GM18499 (cell line): ENCODE results near the gene SFSWAP.
"Not testable (repeated sequence)": the region's sequence is repeated elsewhere in the genome, so short reads cannot be mapped to it uniquely, and the experiment has no call there.

Source experiments
- ATAC-seq: cut with Tn5 transposase; IDR thresholded peaks from one replicate; pipeline ENCODE4 v1.9.1; 2021; ENCODE audit warnings: moderate number of reproducible peaks; ENCODE audit not compliant: insufficient read depth, unreplicated experiment

Gene SFSWAP

DNA sequence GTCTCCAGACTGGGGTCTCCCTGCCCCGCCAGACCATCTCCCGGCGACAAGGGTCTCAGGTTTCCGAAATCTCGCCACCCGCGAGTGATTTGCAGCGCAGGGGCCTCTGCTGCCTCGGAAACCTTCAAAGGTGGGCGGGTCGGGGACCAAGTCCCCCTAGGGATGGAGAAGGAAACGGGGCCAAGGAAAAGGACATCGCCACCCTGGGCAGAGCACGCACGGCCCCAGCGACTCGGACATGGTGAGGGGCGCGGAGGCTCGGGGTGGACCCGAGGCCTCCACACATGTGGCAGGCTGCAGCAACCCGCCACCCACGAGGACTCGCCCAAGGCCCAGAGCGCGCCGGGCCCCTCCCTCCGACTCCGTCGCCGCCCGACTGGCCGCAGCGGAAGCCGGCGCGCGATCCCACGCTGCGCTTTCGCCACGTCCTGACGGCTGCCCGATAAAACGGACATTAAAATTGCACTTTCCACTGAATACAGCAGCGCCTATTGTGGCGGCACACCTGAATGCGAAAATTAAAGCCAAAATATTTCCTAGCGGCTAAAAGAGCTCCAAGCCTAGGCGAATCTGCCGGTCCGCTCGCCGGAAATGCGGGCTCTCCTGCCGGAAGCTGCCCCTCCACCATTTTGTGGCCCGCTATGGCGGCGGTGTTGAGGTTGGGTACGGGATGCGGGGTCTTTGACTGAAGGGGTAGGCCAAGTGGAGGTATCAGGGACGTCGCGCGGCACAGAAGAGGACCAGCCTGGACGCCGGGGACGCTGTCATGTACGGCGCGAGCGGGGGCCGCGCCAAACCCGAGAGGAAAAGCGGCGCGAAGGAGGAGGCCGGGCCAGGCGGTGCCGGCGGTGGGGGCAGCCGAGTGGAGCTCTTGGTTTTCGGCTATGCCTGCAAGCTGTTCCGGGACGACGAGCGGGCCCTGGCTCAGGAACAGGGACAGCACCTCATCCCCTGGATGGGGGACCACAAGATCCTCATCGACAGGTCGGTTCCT, at the start of gene SFSWAP:
Gene SFSWAP, plus strand, starts transcription at position 627 of the 994 bp plus-strand sequence. Its CDS starts 140 bp downstream, at position 767.
- peak; percentile 65 for ATAC-seq

DNA sequence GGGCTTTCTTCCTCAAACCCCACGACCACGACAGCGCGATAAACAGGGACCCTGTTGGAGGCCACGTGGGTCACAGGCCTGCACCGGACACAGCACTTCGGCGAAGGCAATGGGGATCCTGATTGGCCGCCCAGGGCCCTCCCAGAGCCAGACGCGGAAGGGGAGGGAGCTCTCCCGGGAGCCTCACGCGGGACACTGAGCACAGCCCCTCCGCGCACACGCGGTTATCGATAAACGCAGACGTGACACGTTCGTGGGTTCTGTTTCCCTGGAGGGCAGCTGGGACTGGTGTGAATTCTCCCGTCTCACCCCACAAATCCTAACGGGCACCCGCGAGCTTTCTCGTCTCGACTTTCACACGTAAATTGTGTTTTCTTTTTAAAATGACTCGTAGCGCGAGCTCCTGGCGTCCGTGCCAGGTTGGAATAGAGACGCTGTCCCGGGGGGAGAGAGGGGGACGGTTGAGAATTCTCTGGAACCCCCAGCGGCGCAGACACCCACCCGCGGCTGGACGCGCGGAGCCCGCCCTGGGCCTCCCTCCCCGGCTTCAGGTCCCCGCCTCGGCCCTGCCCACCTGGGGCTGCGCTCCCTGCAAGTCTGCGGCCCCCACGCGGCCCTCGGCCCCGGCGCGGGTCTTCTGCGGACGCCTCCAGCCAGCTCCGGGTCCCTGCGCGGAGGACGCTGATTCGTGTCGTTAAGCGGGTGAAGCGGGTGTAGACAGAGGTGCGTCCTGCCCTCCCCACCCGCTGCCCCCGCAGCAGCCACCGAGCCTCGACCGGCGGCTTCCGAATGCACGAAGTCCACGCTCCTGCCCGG, 49.5 kb upstream of the SFSWAP start:
- ATAC-seq = not testable (repeated sequence)

DNA sequence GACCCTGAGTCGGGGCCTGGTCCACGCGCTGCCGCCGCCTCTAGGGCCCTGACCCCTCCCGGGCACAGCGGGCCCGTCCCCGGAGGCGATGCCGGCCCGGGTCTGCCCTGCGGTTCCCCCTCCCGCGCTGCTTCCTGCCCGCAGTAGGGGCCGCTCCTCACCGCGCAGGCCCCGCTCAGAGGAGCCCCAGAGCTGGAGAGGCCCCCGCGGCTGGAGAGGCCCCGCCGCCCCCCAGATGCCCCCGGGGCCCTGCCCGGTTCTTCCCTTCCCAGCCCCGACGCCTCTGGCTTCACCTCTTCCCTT, 49.0 kb upstream of the SFSWAP start:
- ATAC-seq = not testable (repeated sequence)

DNA sequence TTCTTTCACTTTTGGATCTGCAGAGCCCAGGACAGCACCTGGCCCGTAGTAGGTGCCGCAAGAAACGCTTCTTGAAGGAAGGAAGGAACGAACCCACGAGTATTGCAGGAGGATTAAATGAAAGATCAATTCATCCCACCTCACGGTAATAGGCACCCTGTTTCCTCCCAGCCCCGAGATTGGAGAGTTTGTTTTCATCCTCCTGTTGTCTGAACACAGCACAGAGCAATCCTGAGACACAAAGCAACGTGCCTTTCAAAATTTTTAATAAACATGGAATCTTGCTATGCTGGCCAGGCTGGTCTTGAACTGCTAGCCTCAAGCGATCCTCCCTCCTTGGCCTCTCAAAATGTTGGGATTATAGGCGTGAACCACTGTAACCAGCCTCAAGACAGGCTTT, 48.5 kb upstream of the SFSWAP start:
- ATAC-seq = not testable (repeated sequence)

DNA sequence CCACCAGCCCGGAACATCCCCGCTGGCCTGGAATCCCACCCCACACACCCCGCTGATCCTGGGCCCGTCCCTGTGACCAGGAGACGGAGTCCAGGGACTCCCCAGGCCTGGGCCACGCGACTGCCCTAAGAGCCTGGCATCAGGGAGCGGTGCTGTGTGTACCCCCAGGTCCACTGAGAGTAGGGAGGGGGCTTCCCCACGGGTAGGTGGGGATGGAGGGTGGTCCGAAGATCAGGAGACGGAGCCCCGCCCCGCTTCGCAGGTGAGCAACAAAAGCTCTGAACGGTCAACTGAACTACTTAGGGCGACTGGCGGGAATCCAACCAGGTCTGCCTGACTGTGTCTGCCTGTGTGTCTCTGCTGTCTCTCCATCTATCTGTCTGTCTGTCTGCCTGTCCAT, 45.2 kb upstream of the SFSWAP start:
- not testable (repeated sequence) for ATAC-seq

DNA sequence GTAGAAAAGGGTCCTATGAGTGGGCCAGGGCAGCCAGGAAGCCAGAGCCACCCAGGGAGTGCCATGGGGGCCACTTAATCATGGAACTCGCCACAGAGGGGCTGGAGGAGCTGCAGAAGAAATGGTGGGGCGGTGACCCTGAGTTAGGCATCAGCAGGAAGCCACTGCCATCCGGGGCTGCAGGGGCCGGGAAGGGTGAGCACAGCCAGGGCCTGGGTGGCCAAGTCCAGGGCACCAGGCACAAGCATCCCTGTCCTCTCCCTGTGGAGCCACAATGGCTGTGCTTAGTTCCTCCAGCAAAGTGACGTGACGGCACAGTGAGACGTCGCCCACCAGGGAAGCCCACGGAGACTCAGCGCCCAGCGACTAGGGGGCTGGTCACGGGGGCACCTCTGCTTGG, 44.4 kb upstream of the SFSWAP start:
- ATAC-seq = not testable (repeated sequence)

DNA sequence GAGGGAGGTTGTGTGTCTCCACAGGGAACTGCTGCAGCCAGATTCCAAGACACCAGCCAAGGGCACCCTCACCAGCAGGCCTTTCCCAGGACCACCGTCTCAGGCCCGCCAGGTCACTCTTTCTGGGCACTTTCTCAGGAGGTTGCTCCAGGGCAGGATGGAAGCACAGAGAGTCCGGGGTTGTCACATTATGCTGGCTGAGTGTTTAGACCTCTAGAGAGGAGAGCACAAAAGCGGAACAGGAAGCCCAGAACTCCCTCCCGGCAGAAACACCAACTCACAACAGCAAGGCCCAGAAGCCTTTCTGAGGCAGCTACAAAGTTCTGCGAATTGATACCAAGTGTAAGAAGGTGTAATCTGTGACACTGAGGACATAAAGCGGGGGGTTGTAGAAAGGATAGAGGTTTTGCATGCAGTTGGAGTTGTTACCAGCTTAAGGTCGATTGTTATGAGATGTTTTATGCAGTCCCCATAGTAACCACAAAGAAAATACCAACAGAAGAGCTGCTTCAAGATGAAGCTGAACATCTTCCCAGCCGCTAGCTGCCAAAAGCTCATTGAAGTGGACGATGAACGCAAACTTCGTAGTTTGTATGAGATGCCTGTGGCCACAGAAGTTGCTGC, 43.8 kb upstream of the SFSWAP start:
- ATAC-seq = not testable (repeated sequence)

DNA sequence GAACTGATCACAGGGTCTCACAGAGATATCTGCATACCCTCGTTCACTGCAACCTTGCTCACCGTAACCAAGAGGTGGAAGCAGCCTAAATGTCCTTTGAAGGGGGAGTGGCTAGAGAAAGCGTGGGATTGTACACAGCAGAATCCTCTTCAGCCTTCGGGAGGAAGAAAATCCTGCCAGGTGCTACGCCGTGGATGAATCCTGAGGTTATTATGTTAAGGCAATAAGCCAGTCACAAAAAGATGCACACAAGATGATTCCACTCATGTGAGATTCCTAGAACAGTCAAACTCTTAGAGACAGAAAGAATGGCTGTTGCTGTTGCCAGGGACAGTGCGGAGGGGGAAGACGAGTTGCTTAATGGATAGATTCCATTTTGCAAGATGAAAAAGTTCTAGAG, 39.6 kb upstream of the SFSWAP start:
- no peak for ATAC-seq

DNA sequence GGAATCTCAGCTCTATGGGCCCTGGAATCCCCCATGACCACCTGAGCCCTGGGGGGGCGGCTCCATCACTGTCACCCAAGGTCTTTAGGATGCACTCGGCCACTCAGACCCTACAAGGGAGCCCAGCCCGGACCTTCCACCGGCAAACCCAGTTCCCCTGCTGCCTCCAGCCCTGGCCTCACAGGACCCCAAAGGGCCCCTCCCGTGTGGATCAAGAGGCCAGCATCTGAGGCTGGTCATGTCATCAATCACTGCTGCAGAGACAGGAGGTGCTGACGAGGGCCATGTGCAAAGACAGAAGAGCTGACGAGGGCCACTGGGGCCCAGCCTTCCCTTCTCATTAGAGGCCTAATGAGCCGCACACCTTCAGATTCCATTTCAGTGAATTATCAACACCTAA, 39.0 kb upstream of the SFSWAP start:
- ATAC-seq = no peak

DNA sequence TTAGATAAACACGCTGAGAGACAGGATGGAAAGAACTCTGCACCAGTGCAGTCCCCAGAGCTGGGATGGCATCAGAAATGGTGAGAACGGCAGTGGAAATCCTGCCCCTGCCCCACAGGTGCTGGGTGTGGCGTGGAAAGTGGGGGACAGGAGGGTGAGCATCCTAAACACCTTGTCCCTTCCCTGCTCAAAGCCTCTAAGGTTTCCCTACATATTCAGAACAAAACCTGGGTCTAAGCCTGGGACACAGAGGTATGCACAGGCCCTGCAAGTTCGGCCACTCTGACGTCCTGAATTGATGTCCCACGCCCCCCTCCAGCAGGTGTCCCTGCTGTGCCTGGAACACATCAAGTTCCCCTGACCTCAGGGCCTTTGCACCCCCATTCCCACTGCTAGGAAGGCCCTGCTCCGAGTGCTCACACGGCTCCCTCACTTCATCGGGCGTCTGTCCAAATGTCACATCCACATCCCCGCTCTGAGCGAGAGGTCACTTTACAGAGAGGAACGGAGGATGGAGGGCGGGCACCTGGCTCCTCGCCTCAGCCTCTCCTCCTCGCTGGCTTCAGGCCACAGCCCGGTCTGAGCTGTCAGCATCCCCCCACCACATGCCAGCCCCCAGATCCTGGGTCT, 38.5 kb upstream of the SFSWAP start:
- ATAC-seq = no peak

DNA sequence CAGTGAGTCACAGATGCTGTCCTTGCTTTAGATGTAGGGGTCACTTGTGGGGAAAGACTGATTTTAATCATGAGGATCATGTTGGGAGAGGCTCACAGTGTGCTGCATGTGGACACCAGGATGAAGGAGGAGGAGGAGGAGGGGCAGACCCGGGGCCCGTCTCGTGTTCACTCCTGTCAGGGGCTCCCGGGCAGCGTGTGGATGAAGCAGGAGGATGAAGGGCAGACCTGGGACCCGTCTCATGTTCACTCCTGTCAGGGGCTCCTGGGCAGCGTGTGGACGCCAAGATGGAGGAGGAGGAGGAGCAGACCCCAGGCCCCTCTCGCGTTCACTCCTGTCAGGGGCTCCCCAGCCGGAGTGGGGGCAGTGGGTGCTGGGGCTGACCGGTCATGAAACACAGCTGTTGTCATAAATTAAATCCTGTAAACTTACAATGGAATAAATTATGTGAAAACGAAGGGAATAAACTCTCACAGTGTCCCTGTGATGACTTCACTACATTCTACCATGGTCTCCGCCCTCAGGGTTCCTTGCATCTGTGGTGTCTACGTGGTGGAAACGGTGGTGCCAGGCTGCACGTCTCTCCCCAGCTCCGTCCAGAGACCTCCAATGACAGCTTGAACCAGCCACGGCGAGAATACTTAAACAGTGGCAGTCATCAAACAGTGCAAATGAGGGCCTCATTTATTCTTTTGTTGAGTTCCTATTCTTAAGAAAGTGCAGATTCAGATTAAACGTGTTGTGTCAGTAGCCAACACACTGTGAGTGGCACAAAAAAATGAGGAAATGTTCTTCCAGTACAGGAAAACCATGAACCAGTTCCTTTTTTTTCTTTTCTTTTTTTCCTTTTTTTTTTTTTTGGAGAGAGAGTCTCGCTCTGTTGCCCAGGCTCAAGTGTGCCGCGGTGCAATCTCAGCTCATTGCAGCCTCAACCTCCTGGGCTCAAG, 37.7 kb upstream of the SFSWAP start:
- no peak for ATAC-seq

DNA sequence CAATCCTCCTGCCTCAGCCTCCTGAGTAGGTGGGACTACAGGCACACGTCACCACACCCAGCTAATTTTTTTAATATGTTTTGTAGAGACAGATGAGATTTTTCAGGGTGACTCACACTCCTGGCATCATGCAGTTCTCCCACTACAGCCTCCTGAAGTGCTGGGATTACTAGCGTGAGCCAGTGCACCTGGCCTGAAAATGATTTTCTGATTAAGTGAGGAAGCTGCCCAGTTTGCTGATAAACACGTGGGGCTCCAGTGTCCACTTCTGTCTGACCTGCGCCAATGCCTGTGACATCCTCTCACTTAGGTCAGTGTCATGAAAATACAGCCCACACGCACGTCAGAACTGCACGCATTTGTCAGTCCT, 37.0 kb upstream of the SFSWAP start:
- no peak for ATAC-seq

DNA sequence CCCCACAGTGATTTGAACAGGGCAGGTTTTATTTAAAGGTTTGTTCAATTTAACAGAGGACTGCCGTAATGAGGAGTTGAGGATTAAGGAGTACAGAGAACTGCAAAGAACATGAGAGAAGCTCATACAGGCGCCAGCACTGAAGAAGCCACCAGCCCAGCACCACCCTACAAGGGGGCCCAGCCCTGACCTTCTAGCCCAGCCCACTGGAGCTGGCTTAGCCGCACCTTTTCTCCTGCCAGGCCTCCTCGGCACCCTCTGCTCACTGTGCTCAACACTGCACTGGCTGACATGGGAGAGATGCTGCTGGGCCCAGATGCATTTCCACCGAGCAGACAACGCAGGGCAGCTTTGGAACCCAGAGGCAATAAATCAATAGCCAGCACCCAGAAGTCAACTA, 36.5 kb upstream of the SFSWAP start:
- ATAC-seq = no peak

DNA sequence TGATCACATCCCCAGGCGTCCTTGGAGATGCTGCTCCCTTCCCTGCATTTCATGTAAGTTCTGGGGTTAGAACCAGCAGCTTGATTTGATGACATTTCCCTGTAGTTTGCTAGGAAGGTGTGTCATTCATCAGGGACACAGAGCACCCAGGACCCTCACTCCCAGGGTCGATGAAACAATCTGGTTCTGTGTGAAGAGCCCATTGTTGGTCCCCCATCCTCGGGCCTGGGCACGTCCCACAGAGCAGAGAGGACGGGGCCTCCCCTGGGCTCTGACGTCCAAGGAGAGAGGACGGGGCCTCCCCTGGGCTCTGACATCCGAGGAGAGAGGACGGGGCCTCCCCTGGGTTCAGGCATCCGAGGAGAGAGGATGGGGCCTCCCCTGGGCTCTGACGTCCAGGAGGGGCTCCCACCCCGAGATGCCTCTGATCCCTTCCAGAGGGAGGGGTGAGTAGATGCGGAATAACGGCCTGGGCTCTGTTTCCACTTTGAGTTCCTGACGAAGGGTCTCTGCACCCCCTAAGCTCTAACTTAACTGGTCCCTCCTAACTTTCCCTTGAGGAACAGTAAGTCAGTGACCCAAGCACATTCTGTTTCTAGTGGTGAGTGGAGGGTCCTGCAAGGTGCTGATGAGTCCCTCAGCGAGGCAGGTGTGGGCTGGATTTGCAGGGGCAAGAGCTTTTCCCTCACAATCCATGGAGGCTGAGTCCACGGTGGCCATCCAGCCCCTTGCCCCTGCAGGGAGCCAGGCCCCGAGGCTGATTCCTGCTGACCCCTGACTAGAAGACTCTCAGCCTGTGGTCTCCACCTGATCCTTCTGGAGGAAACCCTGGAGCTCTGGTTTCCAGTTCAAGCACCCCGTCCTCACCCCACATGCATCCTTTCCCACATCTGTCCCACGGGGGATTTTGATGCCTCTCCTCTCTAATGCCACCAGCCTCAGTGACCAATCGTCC, 35.5 kb upstream of the SFSWAP start:
- ATAC-seq = no peak

DNA sequence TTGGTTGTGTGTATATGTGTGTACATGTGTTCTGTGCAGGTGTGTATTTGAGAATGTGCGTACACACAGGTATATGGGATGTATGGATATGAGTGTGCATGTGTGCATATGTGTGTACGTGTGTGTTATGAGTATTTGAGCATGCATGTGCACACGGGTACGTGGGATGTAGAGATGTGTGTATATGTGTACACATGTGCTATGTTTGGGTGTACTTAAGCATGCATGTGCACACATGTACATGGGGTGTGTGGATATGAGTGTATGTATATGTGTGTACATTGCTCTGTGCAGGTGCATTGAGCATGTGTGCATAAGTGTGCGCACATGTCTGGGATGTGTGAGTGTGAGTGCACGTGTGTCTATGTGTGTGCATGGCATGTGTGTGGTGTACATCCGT, 34.3 kb upstream of the SFSWAP start:
- no peak for ATAC-seq

DNA sequence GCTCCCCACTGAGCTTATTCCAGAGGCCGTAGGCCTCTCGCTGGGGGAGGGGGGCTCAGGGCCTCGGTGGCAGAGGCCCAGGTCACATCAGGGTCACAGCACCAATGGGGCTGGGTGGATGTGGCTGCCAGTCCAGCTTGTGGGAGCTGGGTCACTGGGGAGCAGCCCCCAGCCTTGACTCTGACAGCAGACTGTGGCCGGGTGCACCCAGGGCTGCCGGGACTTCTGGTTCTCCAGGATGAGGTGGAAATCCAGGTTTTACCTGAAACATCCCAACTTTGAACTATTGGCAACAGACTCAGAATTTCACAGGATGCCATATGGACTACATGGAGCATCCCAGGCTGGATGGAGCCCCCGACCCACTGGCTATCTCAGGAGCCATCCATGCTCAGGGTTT, 33.8 kb upstream of the SFSWAP start:
- ATAC-seq = not testable (repeated sequence)

DNA sequence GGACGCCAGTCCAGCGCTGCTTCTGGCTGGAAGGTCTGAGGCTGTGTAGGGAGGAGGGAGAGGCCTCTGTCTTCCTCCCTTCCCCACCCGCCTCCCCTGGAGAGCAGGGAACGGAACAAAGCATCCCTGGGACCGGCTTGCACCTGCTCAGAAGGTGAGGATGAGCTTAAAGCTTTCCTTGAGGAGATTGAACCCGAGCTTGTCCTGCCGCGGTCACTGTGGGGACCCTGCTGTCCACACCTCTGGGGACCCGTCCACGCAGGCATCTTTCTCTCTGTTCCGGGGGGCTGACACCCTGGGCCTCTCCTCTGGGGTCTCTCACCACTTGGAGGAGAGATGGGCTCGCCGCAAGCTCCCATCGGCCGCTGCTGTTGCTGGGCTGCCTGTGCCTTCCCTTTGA, 33.2 kb upstream of the SFSWAP start:
- ATAC-seq = no peak
